ENCODE results near the gene ZNF649. TPM values are rescaled to one million over a fixed set of nuclear protein-coding genes. Genes with fewer than 3 reads are reported as not detected.
"Not testable (repeated sequence)": the region's sequence is repeated elsewhere in the genome, so short reads cannot be mapped to it uniquely, and the experiment has no call there.

The ZNF649 gene
- total RNA-seq, 6 donors from 2014 or later, result 6.3 to 37.7 (median 11.5) TPM

DNA sequence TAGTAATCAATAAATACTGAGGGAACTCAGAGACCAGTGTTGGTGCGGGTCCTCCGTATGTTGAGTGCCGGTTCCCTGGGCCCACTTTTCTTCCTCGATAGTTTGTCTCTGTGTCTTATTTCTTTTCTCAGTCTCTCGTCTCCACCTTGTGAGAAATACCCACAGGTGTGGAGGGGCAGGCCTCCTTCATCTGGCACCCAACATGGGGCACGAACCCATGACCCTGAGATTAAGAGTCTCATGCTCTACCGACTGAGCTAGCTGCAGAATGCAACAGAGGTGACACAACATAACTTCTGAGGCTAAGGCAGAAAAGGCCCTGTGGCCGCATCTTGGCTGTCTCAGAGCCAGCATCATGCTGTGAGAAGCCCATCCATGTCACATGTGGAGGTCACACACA lies 17.1 kb upstream of the ZNF649 start:
- H3K9me3 ChIP-seq, result peaks cover 27 to 70% (median 50%) of the 10 kb centered on the region in 4 donors
- ATAC-seq (ENCODE audit: low FRiP score in 2 of 2) (no peak), DNase-seq (no peak)
- TF ChIP-seq, protein P1, sequence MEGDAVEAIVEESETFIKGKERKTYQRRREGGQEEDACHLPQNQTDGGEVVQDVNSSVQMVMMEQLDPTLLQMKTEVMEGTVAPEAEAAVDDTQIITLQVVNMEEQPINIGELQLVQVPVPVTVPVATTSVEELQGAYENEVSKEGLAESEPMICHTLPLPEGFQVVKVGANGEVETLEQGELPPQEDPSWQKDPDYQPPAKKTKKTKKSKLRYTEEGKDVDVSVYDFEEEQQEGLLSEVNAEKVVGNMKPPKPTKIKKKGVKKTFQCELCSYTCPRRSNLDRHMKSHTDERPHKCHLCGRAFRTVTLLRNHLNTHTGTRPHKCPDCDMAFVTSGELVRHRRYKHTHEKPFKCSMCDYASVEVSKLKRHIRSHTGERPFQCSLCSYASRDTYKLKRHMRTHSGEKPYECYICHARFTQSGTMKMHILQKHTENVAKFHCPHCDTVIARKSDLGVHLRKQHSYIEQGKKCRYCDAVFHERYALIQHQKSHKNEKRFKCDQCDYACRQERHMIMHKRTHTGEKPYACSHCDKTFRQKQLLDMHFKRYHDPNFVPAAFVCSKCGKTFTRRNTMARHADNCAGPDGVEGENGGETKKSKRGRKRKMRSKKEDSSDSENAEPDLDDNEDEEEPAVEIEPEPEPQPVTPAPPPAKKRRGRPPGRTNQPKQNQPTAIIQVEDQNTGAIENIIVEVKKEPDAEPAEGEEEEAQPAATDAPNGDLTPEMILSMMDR (IDR thresholded peaks at IDR 0.05), result no peak
- TF ChIP-seq POLR2AphosphoS5 (IDR thresholded peaks at IDR 0.05), result no peak
- TF ChIP-seq POLR2A (IDR thresholded peaks at IDR 0.05), result no peak
- WGBS, 2 donors, result 90 to 94% methylated on average over 8 of the region's 8 CpGs
- peaks cover 0 to 8% (median 0%) of the 10 kb centered on the region in 4 donors for H3K4me1 ChIP-seq
- H3K27me3 ChIP-seq, result no peaks in the 10 kb centered on the region
- no peak overlapping the region for H3K4me3 ChIP-seq
- no peaks in the 10 kb centered on the region for H3K36me3 ChIP-seq
- H3K27ac ChIP-seq, result no peak overlapping the region

DNA sequence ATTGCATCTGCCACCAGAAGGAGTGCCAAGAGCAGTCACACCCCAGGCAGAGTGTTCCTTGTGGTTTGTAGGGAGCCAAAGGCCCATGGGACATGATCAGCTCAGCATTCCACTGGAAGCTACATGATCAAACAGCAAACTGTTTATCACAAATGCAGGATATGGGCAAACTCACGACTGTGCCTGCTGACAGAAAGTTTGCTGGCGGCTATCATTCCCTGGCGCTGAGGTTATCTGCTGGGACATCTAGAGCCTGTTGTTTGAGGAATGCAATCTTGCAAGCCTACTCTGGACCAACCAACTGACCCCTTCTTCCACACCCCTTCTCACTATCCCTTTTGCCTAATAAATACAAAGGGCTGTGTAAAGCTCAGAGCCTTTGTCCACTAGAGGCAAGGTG lies 14.8 kb upstream of the ZNF649 start:
- Histone ChIP-seq H3K9me3 (peaks cover 32 to 83% (median 73%) of the 10 kb centered on the region in 4 donors), H3K27ac (no peak overlapping the region), H3K27me3 (no peaks in the 10 kb centered on the region), H3K4me3 (no peak overlapping the region), H3K4me1 (no peaks in the 10 kb centered on the region), H3K36me3 (no peaks in the 10 kb centered on the region)
- 82 to 94% methylated on average over 3 of the region's 3 CpGs for WGBS, 2 donors
- DNase-seq, result no peak
- ATAC-seq (ENCODE audit: low FRiP score in 2 of 2), result no peak
- TF ChIP-seq EP300 (IDR thresholded peaks at IDR 0.05) (no peak), POLR2AphosphoS5 (IDR thresholded peaks at IDR 0.05) (no peak), POLR2A (IDR thresholded peaks at IDR 0.05) (no peak)
- TF ChIP-seq, protein P1 (IDR thresholded peaks at IDR 0.05), result no peak

DNA sequence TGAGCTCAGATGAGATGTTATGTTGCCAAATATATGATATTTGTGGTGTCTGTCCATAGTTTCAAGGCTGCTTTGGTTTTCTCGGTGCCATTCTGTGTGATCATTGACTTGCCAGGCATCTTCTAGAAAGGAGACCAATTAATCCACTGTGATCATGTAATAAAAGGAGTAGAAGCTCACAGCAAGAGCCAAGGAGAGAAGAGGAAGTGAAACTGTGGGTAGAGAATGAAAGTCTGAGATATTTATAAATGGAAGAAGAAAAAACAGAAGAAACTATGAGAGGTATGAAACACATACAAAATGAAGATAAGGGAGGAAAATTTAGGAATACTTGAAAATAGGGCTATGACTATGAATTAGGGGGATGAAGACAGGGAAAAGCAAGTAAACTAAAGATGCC lies 11.3 kb upstream of the ZNF649 start:
- DNase-seq, result no peak
- Histone ChIP-seq H3K4me3 (no peak overlapping the region), H3K9me3 (peaks cover 31 to 75% (median 63%) of the 10 kb centered on the region in 4 donors), H3K4me1 (no peaks in the 10 kb centered on the region), H3K27ac (no peak overlapping the region), H3K36me3 (no peaks in the 10 kb centered on the region), H3K27me3 (no peaks in the 10 kb centered on the region)
- ATAC-seq (ENCODE audit: low FRiP score in 2 of 2), result no peak
- 95 to 100% methylated on average over 1 of the region's 1 CpG for WGBS, 2 donors
- no peak for TF ChIP-seq POLR2A (IDR thresholded peaks at IDR 0.05)
- TF ChIP-seq, protein P1 (IDR thresholded peaks at IDR 0.05), result no peak
- no peak for TF ChIP-seq EP300 (IDR thresholded peaks at IDR 0.05)
- TF ChIP-seq POLR2AphosphoS5 (IDR thresholded peaks at IDR 0.05), result no peak

DNA sequence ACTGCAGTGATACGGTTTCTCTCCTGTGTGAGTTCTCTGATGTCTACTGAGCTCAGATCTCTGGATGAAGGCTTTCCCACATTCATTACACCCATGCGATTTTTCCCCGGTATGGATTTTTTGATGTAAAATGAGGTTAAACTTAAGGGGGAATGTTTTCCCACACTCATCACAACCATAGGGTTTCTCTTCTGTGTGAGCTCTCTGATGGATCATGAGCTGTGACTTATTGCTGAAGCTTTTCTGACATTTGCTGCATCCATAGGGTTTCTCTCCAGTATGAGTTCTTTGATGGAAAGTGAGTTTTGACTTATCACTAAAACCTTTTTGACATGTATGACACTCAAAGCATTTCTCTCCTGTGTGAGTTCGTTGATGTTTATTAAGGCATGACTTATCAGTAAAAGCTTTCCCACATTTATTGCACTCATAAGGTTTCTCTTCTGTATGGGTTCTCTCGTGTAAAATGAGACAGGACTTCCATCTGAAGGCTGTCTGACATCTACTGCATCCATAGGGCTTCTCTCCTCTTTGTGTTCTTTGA lies 10.6 kb upstream of the ZNF649 start:
- ATAC-seq (ENCODE audit: low FRiP score in 2 of 2) (no peak), DNase-seq (no peak)
- Histone ChIP-seq H3K4me1 (no peaks in the 10 kb centered on the region), H3K4me3 (no peak overlapping the region), H3K9me3 (peaks cover 27 to 68% (median 56%) of the 10 kb centered on the region in 4 donors), H3K36me3 (no peaks in the 10 kb centered on the region), H3K27me3 (no peaks in the 10 kb centered on the region), H3K27ac (no peak overlapping the region)
- TF ChIP-seq POLR2AphosphoS5 (IDR thresholded peaks at IDR 0.05) (no peak), POLR2A (IDR thresholded peaks at IDR 0.05) (no peak), EP300 (IDR thresholded peaks at IDR 0.05) (no peak)
- TF ChIP-seq, protein P1 (IDR thresholded peaks at IDR 0.05), result no peak
- 72 to 79% methylated on average over 5 of the region's 5 CpGs for WGBS, 2 donors

DNA sequence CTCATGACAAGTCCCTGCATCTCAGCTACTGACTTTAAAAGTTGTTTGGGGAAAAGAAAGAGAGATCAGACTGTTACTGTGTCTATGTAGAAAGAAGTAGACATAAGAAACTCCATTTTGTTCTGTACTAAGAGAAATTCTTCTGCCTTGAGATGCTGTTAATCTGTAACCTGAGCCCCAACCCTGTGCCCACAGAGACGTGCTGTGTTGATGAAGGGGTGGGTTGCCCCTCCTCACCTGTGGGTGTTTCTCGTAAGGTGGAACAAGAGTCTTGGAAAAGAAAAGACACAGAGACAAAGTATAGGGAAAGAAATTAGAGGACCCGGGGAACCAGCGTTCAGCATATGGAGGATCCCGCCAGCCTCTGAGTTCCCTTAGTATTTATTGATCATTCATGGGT lies 3.2 kb upstream of the ZNF649 start:
- DNase-seq; H3K27me3 ChIP-seq; H3K36me3 ChIP-seq; ATAC-seq (ENCODE audit: low FRiP score in 2 of 2); H3K27ac ChIP-seq; H3K4me3 ChIP-seq: not testable (repeated sequence)
- Histone ChIP-seq H3K9me3 (peaks cover 0 to 40% (median 4%) of the 10 kb centered on the region in 4 donors), H3K4me1 (peaks cover 8 to 16% (median 9%) of the 10 kb centered on the region in 4 donors)
- 23 to 31% methylated on average over 5 of the region's 5 CpGs for WGBS, 2 donors

DNA sequence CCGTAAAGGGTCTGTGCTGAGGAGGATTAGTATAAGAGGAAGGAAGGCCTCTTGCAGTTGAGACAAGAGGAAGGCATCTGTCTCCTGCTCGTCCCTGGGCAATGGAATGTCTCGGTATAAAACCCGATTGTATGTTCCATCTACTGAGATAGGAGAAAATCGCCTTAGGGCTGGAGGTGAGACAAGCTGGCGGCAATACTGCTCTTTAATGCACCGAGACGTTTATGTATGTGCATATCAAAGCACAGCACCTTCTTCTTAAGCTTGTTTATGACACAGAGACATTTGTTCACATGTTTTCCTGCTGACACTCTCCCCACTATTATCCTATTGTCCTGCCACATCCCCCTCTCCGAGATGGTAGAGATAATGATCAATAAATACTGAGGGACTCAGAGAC lies 1.3 kb upstream of the ZNF649 start:
- Histone ChIP-seq H3K4me1 (peaks cover 8 to 17% (median 9%) of the 10 kb centered on the region in 4 donors), H3K9me3 (peaks cover 0 to 50% (median 10%) of the 10 kb centered on the region in 4 donors)
- WGBS, 2 donors, result 46 to 51% methylated on average over 9 of the region's 9 CpGs
- ATAC-seq (ENCODE audit: low FRiP score in 2 of 2); H3K4me3 ChIP-seq; H3K36me3 ChIP-seq; H3K27ac ChIP-seq; H3K27me3 ChIP-seq; DNase-seq: not testable (repeated sequence)

DNA sequence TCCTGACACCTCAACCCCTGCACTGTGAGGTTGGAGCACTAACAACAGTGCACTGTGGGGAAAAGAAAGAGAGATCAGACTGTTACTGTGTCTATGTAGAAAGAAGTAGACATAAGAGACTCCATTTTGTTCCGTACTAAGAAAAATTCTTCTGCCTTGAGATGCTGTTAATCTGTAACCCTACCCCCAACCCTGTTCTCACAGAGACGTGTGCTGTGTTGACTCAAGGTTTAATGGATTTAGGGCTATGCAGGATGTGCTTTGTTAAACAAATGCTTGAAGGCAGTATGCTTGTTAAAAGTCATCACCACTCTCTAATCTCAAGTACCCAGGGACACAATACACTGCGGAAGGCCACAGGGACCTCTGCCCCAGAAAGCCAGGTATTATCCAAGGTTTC lies 822 bp upstream of the ZNF649 start:
- not testable (repeated sequence) for H3K36me3 ChIP-seq; DNase-seq; H3K27me3 ChIP-seq; ATAC-seq (ENCODE audit: low FRiP score in 2 of 2); H3K4me3 ChIP-seq; H3K27ac ChIP-seq
- 66 to 90% methylated on average over 3 of the region's 3 CpGs for WGBS, 2 donors
- Histone ChIP-seq H3K4me1 (peaks cover 8 to 17% (median 9%) of the 10 kb centered on the region in 4 donors), H3K9me3 (peaks cover 2 to 55% (median 15%) of the 10 kb centered on the region in 4 donors)
